IMR-90 (cell line): ENCODE data around the gene PRKCE.

Experiments
- CEBPB ChIP-seq: IDR thresholded peaks from 2 replicates; pipeline ENCODE4 v1.6.1; 2012; ENCODE audit warnings: low read depth, low read length, improper control_type of control experiment
- CHD1 ChIP-seq: IDR thresholded peaks from 2 replicates; pipeline ENCODE4 v1.6.1; 2012; ENCODE audit warnings: low read depth, low read length, improper control_type of control experiment
- CTCF ChIP-seq: conservative IDR thresholded peaks from 2 replicates; pipeline ENCODE4 v1.5.1; 2012; ENCODE audit warnings: mild to moderate bottlenecking, low read depth, low read length, improper control_type of control experiment
- MAFK ChIP-seq: IDR thresholded peaks from 2 replicates; pipeline ENCODE4 v1.6.1; 2012; ENCODE audit warnings: low read depth, low read length, improper control_type of control experiment
- MXI1 ChIP-seq: IDR thresholded peaks from 2 replicates; pipeline ENCODE4 v1.6.1; 2012; ENCODE audit warnings: low read depth, mild to moderate bottlenecking, low read length, moderate library complexity, borderline replicate concordance
- NFE2L2 ChIP-seq: fragments of 150-350 bp; IDR thresholded peaks from 2 replicates; pipeline ENCODE4 v1.6.1; 2016; ENCODE audit warnings: low read depth, mild to moderate bottlenecking, low read length
- POLR2A ChIP-seq: IDR thresholded peaks from 2 replicates; pipeline ENCODE4 v1.6.1; 2012; ENCODE audit warnings: mild to moderate bottlenecking, low read depth, low read length
- SMC3 ChIP-seq: fragments of 150-350 bp; IDR thresholded peaks from 2 replicates; pipeline ENCODE4 v1.6.1; 2016; ENCODE audit warnings: low read depth, mild to moderate bottlenecking, antibody characterized with exemption, low read length, moderate library complexity

DNA sequence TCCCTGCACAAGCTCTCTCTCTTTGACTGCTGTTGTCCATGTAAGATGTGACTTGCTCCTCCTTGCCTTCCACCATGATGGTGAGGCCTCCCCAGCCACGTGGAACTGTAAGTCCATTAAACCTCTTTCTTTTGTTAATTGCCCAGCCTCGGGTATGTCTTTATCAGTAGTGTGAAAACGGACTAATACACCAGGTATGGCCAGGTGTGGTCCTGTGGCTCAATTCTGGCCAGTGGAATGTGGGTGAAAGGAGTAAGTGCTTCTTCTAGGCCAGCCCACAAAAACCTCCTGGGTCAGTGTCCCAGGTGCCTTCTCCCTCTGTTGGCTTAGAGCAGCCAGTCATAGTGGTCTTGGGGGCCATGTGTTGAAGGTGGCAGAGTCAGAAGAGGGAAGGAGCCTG, 57.0 kb downstream of the PRKCE start:
- TF ChIP-seq CTCF, result no peak
- TF ChIP-seq MXI1, result no peak
- TF ChIP-seq POLR2A, result no peak
- no peak for TF ChIP-seq CEBPB
- TF ChIP-seq SMC3, result no peak
- no peak for TF ChIP-seq NFE2L2
- no peak for TF ChIP-seq MAFK
- TF ChIP-seq CHD1, result no peak
